Stimulated activated naive CD4-positive, alpha-beta T cell treated with Interleukin-2 at 50 U/mL for 16 hours (primary cell): ENCODE data around the gene IGFBP1.

Experiments
- DNase-seq: peaks from one replicate; lab custom pipeline; 2025; lab: John Stamatoyannopoulos, UW

Gene IGFBP1

DNA sequence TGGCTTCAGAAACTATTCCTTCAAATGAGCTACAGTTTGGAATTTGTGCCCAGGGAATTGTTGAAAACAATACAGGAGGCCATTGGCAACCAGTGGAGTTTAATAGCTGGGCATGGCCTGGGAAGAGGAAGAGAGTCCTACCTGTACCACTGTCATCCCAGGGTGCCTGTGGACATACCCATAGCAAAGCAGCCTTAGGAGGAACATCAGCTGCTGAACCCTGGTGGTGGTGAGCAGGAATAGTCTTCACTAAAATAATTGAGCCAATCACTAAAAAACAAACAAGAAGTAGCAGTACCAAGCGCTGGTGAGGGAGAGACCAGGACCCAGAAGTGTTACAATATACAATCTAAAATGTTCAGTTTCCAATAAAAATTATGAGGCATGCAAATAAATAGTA lies 14.5 kb downstream of the IGFBP1 start:
- no peak for DNase-seq

DNA sequence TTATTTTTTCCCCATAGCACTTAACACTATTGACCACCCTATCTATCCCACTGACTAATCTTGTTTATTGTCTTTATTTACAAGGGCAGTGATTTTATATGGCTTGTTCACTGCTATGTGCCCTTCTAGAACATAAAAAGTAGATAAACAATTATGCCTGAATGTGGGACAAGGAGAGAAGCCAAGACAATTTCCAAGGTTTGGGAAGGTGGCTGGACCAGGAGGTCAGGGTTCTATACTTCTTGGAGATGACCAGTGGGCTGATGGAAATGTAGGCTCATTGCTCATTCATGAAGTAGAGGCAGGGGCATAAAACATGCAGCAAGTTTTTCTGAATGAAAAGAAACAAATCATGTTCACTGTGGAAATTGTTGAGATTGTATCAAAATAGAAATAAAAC lies 21.3 kb downstream of the IGFBP1 start:
- no peak for DNase-seq

DNA sequence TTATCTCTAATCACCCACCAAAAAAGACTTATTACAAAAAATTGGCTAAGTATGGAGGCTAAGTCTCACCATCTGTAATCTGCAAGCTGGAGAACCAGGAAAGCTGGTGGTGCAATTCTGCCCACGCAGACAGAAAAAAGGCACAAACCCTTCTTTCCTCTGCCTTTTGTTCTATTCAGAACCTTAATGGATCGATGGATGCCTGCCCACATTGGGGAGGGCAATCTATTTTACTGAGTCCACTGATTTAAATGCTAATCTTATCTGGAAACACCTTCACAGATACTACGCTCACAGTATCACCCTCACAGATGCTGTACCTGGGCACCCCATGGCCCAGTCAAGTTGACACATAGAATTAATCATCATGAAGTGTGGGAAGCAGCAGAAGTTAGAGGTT lies 22.6 kb downstream of the IGFBP1 start:
- no peak for DNase-seq

DNA sequence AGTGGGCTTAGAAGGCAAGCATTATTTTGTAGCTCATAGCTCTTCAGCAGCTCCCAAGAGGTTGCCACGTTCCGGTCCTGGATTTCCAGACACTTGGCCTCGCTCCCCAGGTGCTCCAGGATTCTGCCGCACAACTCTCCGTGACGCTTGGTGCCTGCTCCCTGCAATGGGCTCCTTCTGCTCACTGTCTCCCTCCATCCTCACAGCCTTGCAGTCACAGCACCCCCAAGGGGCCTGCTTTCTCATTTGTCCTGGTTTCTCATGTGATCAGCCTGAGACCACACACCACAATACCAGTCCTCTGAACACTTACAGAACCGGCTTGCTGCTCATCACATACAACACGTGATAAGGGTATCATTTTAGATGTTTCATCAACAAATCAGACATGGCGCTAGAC lies 23.0 kb downstream of the IGFBP1 start:
- DNase-seq = no peak

DNA sequence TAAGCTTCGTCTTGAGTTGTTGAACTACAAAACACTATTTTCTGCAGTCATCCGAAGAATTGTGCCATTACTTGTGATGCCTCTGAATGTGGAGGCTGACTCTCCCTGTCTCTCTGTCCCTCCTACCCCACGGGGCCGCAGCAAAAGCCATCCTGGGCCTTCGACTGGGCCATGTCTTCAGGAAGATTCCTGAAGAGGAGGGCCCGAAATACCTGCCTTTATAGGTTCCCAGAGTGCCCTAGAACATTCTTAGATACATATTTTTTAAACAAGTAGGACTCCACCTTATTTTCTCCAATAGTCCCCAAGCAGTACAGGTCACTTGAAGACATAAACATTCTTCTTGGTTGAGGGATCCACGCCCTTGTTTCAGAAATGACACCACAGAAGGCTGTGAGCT lies 24.7 kb downstream of the IGFBP1 start:
- no peak for DNase-seq

DNA sequence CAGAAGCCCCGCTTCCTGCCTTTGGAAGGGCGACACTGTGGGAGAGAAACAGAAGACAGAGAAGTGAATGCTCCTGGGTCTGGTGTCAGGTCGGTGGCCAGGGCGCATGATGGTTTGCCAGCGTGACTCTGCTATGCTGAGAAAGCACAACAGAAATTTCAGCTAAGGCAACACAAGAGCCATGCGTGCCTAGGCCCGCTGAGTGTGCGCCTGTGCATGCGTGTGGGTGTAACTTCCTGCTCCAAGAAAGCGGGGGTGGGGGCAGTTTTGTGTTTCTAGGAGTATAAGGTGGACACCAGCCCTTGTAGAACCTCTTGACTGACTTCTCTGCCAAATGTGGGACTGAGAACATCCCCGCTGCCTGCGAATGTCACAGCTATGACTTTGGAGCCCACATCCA lies 26.6 kb downstream of the IGFBP1 start:
- DNase-seq = no peak

DNA sequence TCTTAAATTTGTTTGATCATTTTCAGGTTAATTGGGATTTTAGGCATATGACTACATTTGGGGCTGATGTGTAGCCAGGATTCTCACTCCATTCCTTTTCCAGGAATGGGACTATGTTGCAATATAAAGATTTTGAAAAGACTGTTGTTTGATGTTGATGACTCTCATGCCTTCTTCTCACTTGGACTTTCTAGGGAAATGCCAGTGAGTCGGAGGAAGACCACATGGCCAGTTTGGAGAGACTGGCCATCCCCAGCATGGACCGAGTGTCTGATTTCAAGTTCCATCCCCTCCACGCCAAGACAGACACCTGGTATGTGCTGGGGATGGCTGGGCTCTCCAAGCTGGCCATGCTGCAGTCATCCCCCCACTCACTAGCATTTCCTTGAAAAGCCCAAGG lies 27.3 kb downstream of the IGFBP1 start:
- no peak for DNase-seq

DNA sequence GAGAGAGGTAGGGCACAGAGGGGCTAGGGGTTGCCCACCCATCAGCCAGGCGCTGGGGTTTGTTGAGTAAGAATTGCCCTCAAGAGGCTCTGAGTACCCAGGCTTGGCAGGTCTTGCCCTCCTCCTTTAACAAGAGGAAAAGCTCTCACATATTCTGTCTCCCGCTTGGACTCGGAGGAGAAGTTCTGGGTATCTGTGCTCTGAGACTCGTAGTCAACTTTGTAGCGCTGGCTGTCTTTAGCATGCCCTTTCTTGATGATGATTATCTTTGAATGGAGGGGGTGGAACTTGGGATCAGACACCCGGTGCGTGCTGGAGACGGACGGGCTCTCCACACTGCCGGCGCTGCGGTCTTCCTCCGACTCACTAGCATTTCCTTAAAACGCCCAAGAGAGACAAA lies 28.8 kb downstream of the IGFBP1 start:
- no peak for DNase-seq

DNA sequence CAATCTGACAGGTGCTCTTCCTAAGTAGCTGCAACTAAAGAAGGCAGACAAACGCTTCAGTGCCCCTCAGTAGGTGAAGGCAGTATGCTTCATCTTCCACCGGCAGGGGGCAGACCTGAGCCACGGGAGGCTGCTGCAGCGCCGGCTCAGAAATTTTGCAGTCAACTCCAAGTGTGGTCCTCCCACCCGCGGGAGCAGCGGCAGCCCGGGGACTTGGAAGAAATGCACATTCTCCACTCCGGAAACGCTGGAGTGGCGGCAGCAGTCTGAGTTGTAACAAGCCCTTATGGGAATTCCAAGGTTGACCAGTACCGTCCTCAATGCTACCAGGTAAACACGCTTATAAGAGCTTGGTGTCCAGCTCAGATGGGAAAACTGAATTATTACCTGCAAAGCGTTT lies 29.4 kb downstream of the IGFBP1 start:
- DNase-seq = peak; percentile 56

DNA sequence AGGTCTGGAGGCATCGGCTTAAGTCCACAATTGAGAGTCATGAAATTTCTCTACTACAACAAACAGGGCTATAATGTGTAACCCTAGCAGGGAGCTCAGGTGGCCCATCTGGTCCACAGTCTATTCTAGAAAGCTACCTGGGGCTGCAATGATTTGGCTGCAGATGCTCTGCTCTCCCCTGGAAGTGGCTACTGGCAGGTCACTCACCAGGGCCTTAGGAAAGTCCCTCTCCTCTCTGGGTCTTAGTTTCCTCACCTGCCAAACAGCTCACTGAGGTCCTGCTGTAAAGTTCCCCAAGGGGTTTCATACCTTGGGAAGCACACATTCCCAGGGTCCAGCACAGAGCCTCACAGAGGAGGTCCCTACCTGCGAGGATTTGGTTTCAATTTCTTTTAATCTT lies 30.3 kb downstream of the IGFBP1 start:
- DNase-seq = no peak

DNA sequence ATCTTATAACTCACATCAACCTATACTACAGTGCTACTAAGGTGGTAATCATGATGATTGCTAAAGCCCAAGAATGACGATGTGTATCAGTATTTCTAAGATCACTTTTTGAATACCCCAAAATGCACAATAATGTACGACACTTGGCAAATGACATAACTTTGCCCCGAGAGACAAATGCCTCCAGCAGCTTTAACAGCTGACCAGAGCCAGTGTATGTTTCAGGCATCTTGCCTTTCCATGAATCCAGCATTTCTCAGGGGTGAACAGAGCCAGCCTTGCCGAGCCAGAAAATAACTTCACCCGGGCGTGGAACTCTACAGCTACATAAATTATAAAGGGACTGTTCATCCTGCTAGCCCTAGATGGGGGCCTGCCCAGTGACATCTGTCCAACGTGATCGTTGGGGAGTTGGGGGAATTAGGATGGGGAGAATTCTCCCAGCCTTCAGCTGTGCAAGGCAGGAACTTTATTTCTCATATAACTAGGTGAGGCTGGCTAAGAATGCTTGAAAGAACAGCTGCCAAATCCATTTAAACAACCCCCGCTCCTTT lies 31.0 kb downstream of the IGFBP1 start:
- no peak for DNase-seq

DNA sequence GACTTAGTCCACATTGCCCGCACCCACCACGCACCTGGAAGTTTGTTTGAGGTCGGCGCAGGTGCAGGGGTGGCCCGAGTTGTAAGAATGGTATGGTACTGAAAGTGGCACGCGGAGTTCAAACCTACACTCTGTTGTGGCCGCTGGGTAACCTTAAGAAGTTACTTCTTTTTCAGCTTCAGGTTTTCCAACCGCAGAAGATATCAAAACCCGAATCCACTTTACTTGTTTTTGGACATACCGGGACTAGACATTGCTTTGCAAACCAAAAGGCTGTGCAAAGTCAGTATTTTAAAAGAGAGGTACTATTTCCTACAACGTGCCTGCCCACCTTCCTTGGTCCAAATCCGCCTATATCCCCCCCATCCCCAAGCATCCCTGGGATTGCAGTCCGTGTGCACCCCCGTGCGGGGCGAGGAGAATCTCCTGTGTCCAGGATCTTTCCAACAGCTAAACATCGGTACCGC lies 31.7 kb downstream of the IGFBP1 start:
- no peak for DNase-seq

DNA sequence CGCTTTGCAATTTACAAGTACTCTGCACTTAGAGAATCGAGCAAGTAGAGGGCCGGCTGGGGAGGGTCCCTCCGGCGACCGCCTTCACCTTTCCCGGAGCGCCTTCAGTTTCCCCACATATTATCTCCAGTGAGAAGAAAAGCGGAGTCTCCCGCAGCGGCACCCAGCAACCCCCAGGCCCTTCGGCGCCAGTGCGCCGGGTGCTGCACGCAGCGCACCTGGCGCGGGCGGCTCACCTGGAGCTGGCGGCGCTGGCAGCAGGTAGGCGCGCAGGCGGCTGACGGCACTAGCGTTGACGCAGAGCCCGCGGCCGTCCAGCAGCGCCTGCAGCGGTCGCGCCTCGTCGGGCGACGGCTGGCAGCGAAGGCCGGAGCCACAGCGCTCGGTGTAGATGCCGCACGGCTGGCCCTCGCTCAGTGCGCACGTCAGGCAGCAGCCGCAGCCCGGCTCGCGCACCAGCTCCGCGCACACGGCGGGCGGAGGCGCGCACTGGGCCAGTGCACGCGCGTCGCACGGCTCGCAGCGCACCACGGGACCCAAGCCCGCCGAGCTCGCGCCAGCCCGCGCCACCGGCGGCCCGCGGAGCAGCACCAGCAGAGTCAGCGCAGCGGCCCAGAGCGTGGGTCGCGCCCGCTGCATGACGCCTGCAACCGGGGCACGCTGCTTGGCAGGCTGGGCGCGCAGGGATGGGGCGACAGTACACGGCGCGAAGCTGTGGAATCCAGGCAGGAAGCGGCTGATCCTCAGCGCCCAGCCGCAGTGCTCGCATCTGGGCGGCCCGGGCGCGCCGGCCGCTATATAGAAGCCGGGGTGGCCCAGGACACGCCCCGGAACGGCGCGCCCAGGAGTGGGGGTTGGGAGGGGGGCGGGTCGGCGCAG lies 32.5 kb downstream of the IGFBP1 start, which contains the start of gene IGFBP3:
Gene IGFBP3, minus strand, starts transcription at position 771 of the 879 bp plus-strand sequence. Its CDS starts 132 bp downstream, at position 639.
- DNase-seq = no peak

DNA sequence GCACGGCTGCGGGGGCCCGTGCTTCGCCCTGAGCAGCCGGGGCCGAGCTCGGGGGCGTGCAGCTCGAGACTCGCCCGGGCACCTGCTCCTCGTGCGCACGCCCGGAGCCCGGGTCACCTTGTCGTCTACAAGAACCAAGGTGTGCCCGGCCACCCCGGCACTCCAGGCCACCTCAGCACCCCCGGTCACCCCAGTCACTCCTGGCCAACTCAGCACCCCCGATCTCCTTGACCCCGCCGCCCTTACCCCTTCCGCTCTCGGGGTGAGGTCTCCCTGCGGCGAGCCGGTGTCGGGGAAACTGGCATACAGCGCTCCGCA lies 33.1 kb downstream of the IGFBP1 start:
- DNase-seq = no peak

DNA sequence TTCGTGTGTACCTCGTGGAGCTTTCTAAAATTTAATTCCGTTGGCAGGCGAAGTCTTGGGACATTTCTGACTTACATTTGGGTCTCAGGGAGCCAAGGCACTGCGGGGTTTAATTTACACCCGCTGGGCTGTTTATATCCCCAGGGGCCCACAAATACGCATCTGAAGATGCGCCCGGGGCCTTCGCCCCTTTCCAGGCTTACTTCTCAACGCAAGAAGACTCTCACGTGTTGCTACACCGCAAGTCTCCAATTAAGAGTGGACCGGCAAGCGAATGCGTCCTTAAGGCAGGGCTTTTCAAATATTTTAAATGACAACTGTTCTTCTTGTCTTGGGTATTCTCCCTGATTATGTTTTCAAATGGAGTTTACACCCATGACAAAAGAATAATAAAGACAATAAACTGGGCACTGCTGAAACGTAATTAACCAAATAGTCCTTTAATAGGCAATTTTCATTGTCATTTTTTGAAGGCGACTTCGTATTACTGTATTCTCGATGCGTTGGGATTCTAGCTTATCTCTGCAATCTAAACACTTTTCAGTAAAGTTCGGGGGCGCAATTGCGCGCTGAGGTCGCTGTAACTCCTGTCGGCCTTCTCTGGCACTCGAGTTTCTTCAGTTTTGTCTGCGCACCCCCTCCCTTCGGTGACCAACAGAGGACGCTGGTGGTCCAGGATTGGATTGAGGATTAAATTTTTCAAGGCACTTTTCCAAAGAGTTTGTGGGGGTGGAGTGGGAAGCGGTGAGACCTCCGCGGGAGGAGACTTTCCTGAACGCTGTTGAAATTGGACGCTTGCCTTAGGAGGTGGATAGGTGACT lies 33.6 kb downstream of the IGFBP1 start:
- no peak for DNase-seq

DNA sequence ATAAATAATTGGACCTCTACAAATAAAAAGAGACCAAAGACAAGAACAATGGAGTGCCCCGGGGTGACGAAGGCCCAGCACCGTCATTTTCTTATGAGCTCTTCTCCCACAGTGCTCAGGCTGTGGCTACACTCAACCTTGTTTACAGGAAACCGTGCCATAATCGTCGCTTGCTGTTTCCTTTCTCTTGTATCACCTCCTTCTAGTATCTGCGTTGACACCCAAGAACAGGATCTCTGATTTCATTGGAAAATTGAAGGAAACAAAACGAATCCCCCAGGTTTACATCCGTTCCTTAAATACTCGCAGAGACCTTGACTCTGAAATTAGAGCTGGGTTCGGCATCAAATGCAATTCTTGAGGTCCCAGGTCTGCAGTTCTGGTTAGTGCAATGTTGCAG lies 34.5 kb downstream of the IGFBP1 start:
- no peak for DNase-seq

DNA sequence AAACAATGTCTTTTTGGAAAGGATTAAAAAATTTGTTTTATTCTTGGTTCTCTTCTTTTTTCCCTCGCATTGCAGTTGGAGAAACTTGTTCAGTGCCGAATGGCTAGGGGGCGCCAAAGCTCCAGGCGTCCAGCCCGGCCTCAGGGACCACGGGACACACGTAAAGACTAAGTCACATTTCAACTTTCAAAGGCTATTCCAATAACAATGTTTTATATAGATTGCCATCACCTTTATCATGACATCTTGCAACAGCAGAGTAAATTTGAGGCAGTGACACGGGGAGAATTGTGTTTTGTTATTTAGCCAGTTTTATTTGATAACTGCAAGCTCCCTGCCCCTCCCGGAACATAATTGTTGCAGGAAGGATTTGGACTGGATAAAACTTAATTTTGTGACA lies 35.0 kb downstream of the IGFBP1 start:
- DNase-seq = peak; percentile 19

DNA sequence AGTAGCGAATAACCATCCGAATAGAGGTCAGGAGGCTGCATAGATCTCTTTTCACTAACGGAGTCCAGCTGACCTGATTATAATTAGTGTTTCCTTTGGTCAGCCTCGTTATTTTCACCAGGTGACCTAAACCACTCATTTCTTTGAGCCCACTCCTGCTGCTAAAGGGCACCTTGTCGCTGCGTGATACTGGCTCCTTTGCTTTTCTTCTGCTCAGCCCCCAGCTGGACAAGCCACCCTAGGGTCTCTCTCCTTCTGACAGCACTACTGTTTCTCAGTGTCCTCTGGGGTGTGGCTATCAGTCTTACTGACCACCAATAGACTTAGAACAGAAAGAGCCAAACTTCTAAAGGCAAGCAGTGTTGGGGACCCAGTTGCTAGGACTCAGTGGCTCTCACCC lies 35.5 kb downstream of the IGFBP1 start:
- no peak for DNase-seq

DNA sequence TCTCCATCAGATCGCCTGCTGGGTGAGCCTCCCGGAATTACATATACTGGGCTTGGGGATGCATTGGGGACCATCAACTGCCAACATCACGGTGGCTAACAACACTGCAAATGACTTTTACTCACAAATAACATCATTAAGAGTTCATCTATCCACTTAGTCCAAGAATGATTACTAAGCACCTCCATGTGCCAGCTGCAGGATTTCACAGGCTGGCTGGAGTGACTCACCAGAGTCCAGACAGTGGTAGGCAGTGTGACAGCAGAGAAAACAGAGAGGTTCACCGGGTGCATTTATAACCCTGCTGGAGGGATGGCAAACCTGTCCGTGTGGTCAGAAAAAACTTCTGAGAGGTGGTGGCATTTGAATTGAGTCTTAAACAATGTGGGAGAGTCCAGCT lies 36.0 kb downstream of the IGFBP1 start:
- no peak for DNase-seq

DNA sequence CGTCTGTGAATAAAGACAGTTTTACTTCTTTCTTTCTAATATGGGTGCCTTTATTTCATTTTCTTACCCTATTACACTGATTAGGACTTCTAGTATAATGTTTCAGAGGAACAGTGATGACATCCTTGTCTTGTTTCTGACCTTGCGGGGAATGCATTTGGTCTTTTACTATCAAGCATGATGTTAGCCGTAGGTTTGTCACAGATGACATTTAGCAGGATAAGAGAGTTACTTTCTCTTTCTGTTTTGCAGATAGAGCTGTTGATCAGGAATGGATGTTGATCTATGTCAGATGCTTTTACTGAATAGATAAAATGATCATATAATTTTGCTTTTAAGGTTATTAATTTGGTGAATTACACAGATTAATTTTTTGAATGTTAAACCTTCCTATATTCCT lies 39.4 kb downstream of the IGFBP1 start:
- DNase-seq = no peak

DNA sequence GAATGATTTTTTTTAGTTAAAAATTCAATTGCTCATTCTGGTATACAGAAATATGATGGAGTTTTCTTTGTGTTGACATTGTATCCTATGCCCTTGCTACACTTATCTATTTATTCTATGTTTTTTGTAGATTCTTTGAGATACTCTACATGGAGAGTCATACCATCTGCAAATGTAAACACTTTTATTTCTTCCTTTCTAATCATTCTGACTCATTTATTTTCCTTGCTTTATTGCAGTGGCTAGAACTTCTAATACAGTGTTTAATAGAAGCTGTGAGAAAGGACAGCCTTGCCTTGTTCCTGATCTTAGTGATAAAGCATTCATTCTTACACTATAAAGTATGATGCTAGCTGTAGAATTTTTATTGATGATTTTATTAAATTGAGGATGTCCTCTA lies 42.7 kb downstream of the IGFBP1 start:
- DNase-seq = no peak

DNA sequence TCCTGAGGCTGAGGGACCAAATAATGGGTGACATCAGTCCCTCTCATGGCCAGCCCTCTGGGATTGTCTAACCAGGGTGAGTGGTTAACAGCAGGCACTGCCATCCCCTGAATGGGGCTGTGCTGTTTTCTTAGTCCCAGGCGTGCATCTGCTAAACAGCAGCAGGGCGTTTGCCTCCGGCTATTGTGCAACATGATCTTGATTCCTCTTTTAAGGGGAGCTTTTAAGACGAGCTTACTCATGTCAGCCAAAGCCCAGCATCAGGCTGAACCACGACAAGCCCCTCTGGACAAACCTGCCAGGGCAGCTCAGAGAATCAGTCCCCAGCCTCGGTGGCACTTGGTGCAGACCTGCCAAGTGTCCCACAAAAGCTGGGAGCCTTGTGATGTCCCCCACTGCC lies 49.0 kb downstream of the IGFBP1 start:
- DNase-seq = no peak

DNA sequence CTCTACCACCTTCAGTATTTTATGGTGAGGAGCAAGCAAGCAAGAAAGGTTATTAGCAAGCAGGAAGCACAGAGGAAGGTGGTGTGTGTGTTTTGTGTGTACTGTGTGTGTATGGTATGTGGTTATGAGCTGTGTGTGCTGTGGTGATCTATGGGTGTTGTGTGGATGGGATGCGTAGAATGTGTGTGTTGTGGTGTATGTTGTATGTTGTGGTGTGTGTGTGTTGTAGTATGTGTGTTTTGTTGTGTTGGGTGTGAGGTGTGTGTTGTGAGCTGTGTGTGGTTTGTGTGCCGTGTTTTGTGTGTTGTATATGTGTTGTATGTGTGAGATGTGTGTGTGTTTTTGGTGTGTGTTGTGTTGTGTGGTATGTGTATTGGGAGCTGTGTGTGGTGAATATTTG lies 49.6 kb downstream of the IGFBP1 start:
- DNase-seq = no peak
